ENCODE measurements around the gene ABCD2.

DNA sequence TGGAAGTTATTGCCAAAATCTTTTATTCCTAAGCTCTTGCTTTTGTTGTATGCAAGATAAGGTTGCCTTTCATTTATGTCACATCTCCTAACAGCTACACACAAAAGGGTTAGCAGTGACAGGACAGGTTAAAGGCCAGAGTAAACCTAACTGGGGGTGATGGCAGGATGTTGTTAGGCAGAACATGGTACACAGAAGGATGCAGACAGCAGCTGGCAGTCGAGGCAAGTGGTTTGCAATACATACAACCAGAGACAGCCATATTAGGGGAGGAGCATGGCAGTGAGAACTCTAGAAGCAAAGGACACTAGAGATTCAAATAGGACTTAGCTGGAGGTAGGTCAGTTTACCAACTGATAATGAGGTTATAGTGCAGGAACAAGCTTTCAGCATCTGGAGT lies 2.7 kb upstream of the ABCD2 start:
- TF ChIP-seq, protein P1, sequence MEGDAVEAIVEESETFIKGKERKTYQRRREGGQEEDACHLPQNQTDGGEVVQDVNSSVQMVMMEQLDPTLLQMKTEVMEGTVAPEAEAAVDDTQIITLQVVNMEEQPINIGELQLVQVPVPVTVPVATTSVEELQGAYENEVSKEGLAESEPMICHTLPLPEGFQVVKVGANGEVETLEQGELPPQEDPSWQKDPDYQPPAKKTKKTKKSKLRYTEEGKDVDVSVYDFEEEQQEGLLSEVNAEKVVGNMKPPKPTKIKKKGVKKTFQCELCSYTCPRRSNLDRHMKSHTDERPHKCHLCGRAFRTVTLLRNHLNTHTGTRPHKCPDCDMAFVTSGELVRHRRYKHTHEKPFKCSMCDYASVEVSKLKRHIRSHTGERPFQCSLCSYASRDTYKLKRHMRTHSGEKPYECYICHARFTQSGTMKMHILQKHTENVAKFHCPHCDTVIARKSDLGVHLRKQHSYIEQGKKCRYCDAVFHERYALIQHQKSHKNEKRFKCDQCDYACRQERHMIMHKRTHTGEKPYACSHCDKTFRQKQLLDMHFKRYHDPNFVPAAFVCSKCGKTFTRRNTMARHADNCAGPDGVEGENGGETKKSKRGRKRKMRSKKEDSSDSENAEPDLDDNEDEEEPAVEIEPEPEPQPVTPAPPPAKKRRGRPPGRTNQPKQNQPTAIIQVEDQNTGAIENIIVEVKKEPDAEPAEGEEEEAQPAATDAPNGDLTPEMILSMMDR (IDR thresholded peaks at IDR 0.05): no peak
- TF ChIP-seq POLR2A (IDR thresholded peaks at IDR 0.05) (no peak), EP300 (IDR thresholded peaks at IDR 0.05) (no peak), POLR2AphosphoS5 (IDR thresholded peaks at IDR 0.05) (no peak)

Measured in upper lobe of left lung (tissue), 4 donors.